Medulla oblongata (tissue), 1 donor: ENCODE measurements around the gene USP7.
"Not testable (repeated sequence)": the region's sequence is repeated elsewhere in the genome, so short reads cannot be mapped to it uniquely, and the experiment has no call there.

Source experiments
- DNase-seq: peaks from one replicate; pipeline ENCODE4 v3.0.0-alpha.2; 2015; ENCODE audit errors: extremely low spot score

USP7 gene

GRCh38 chr16:8963821-8964441 lies at the start of gene USP7:
Gene USP7, minus strand, starts transcription at chr16:8963906. Its CDS starts 621 bp downstream, at chr16:8963285.
- DNase-seq, result peak; percentile 89

- no peak for DNase-seq
Measured at GRCh38 chr16:9013508-9013864, 49.8 kb upstream of the USP7 start.

- no peak for DNase-seq
Measured at GRCh38 chr16:9012848-9013507, 49.3 kb upstream of the USP7 start.

- DNase-seq, result no peak
Measured at GRCh38 chr16:9012330-9012729, 48.6 kb upstream of the USP7 start.

GRCh38 chr16:9008601-9009260 lies 45.0 kb upstream of the USP7 start:
- peak; percentile 26 for DNase-seq

- DNase-seq, result no peak
Measured at GRCh38 chr16:9007177-9007794, 43.6 kb upstream of the USP7 start.

GRCh38 chr16:9004183-9004582 lies 40.5 kb upstream of the USP7 start:
- DNase-seq, result no peak

GRCh38 chr16:9003763-9004162 lies 40.1 kb upstream of the USP7 start:
- no peak for DNase-seq

- DNase-seq, result no peak
Measured at GRCh38 chr16:9003322-9003721, 39.6 kb upstream of the USP7 start.

GRCh38 chr16:9002042-9002441 lies 38.3 kb upstream of the USP7 start:
- DNase-seq, result no peak

GRCh38 chr16:9000664-9001063 lies 37.0 kb upstream of the USP7 start:
- no peak for DNase-seq

GRCh38 chr16:8999800-9000199 lies 36.1 kb upstream of the USP7 start:
- DNase-seq, result no peak

GRCh38 chr16:8998108-8998507 lies 34.4 kb upstream of the USP7 start:
- no peak for DNase-seq

GRCh38 chr16:8996891-8997290 lies 33.2 kb upstream of the USP7 start:
- no peak for DNase-seq

- DNase-seq, result no peak
Measured at GRCh38 chr16:8990445-8990844, 26.7 kb upstream of the USP7 start.

GRCh38 chr16:8989099-8989878 lies 25.6 kb upstream of the USP7 start:
- DNase-seq, result no peak

GRCh38 chr16:8986818-8987191 lies 23.1 kb upstream of the USP7 start:
- DNase-seq, result no peak

- DNase-seq, result no peak
Measured at GRCh38 chr16:8986111-8986510, 22.4 kb upstream of the USP7 start.

GRCh38 chr16:8982816-8983215 lies 19.1 kb upstream of the USP7 start:
- no peak for DNase-seq

GRCh38 chr16:8981901-8982300 lies 18.2 kb upstream of the USP7 start:
- not testable (repeated sequence) for DNase-seq

GRCh38 chr16:8976189-8976588 lies 12.5 kb upstream of the USP7 start:
- DNase-seq, result not testable (repeated sequence)

- no peak for DNase-seq
Measured at GRCh38 chr16:8975039-8975438, 11.3 kb upstream of the USP7 start.
